HepG2 (cell line): ENCODE measurements around the gene CD80. TPM values are rescaled to one million over a fixed set of nuclear protein-coding genes. Genes with fewer than 3 reads are reported as not detected.

Experiments
- ATAC-seq: fragments of 200-7000 bp; cut with Tn5 transposase; 3 replicates; pipeline ENCODE4 v1.9.1; 2020; ENCODE audit warnings: mild to moderate bottlenecking, moderate library complexity
- BruUV-seq: library from RNA; stranded (reverse); fragments of 400-500 nt; replicated peaks from 2 replicates; lab custom pipeline; 2021; lab: Mats Ljungman, UMichigan
- CTCF ChIA-PET: fragments of 300-600 bp; formaldehyde crosslinking; extraction: SDS; loops from one replicate; lab custom pipeline; 2021; ENCODE audit warnings: low total read pairs, inconsistent platforms, low intra/inter-chr PET ratio; lab: Yijun Ruan, JAX
- POLR2A ChIA-PET: fragments of 350-600 bp; sonication (Branson Sonifier 250); formaldehyde crosslinking; loops from one replicate; lab custom pipeline; 2020; ENCODE audit warnings: antibody characterized with exemption, inconsistent platforms; lab: Yijun Ruan, JAX
- DNase-seq: peaks from one replicate; pipeline ENCODE4 v3.0.0-alpha.2; 2015; ENCODE audit warnings: low spot score
- FAIRE-seq: peaks from 3 replicates; lab custom pipeline; 2011; peaks lifted over from hg19 to GRCh38; lab: Jason Lieb, UNC
- H2AFZ ChIP-seq: one replicate; pipeline ENCODE4 v1.6.1; 2011; ENCODE audit warnings: low read length, inconsistent platforms
- H3K27ac ChIP-seq: fragments of 300-600 bp; 3 replicates; pipeline ENCODE4 v1.8.0; 2011; ENCODE audit warnings: mixed run types, mild to moderate bottlenecking, mixed read lengths, low read length, inconsistent platforms; ENCODE audit not compliant: insufficient read depth; ENCODE audit errors: extremely low read length
- H3K27me3 ChIP-seq, 2 experiments: fragments of 200-600 bp in 1 of 2; 2 replicates in 1 of 2; 3 replicates in 1 of 2; pipeline versions ENCODE4 v1.6.0 to v1.8.0; 2011; ENCODE audit warnings: low read length in 2 of 2, mild to moderate bottlenecking in 2 of 2, moderate library complexity in 2 of 2, inconsistent platforms in 1 of 2; ENCODE audit not compliant: insufficient read depth in 2 of 2, control insufficient read depth in 1 of 2
- H3K36me3 ChIP-seq, 2 experiments: fragments of 200-600 bp in 1 of 2; replicated peaks in 1 of 2; 2 replicates in 1 of 2; 3 replicates in 1 of 2; pipeline versions ENCODE4 v1.5.1 to v1.8.0; 2011; ENCODE audit warnings: low read length in 2 of 2, inconsistent platforms in 1 of 2; ENCODE audit not compliant: insufficient read depth in 2 of 2, control insufficient read depth in 1 of 2
- H3K4me1 ChIP-seq: 2 replicates; pipeline ENCODE4 v1.5.1; 2012; ENCODE audit warnings: low read length, inconsistent platforms; ENCODE audit not compliant: insufficient read depth
- H3K4me2 ChIP-seq: 2 replicates; pipeline ENCODE4 v1.6.0; 2011; ENCODE audit warnings: low read depth, low read length, inconsistent platforms
- H3K4me3 ChIP-seq, 3 experiments: fragments of 200-600 bp in 1 of 3; sonication (generic), shearing (Covaris generic) in 1 of 3; replicated peaks in 1 of 3; 2 replicates each; pipeline ENCODE4 v1.5.1; 2011 to 2016; ENCODE audit warnings: low read length in 3 of 3, inconsistent platforms in 2 of 3, low read depth in 2 of 3, mild to moderate bottlenecking in 2 of 3, control low read depth in 1 of 3, mixed read lengths in 1 of 3; ENCODE audit not compliant: insufficient read depth in 1 of 3
- H3K79me2 ChIP-seq: one replicate; pipeline ENCODE4 v1.6.1; 2011; ENCODE audit warnings: low read length, inconsistent platforms; ENCODE audit not compliant: insufficient read depth
- H3K9ac ChIP-seq: 2 replicates; pipeline ENCODE4 v1.6.0; 2011; ENCODE audit warnings: mild to moderate bottlenecking, low read depth, low read length, inconsistent platforms; ENCODE audit not compliant: insufficient read depth
- H3K9me3 ChIP-seq: 2 replicates; pipeline ENCODE4 v1.5.1; 2012; ENCODE audit warnings: mild to moderate bottlenecking, low read length
- H4K20me1 ChIP-seq: 2 replicates; pipeline ENCODE4 v1.6.0; 2011; ENCODE audit warnings: inconsistent platforms, mild to moderate bottlenecking, low read length, moderate library complexity; ENCODE audit not compliant: insufficient read depth
- CAMTA2 ChIP-seq: sonication (generic); formaldehyde crosslinking; IDR thresholded peaks from 2 replicates; pipeline ENCODE4 v1.4.0; 2020; ENCODE audit warnings: mild to moderate bottlenecking, missing genetic modification reagents, borderline replicate concordance
- ELF3 ChIP-seq: IDR thresholded peaks from 2 replicates; pipeline ENCODE4 v1.6.1; 2016; ENCODE audit warnings: missing genetic modification reagents, missing compliant biosample characterization
- GATA4 ChIP-seq: sonication (generic); IDR thresholded peaks from 2 replicates; pipeline ENCODE4 v1.6.1; 2016; ENCODE audit warnings: antibody characterized with exemption, low read depth, borderline replicate concordance
- HNF4A ChIP-seq: sonication (generic); formaldehyde crosslinking; IDR thresholded peaks from 2 replicates; pipeline ENCODE4 v1.4.0; 2020; ENCODE audit warnings: missing genetic modification reagents
- HNRNPLL ChIP-seq: fragments of 200-400 bp; formaldehyde crosslinking; IDR thresholded peaks from 2 replicates; pipeline ENCODE4 v1.6.1; 2017; ENCODE audit warnings: mild to moderate bottlenecking, low read depth, low read length; ENCODE audit not compliant: poor library complexity, severe bottlenecking
- POLR2G ChIP-seq: fragments of 200-400 bp; formaldehyde crosslinking; IDR thresholded peaks from 2 replicates; pipeline ENCODE4 v1.6.1; 2018; ENCODE audit warnings: mild to moderate bottlenecking, low read depth, low read length, moderate library complexity
- PTBP1 ChIP-seq: fragments of 200-400 bp; formaldehyde crosslinking; IDR thresholded peaks from 2 replicates; pipeline ENCODE4 v1.6.1; 2018; ENCODE audit warnings: low read length, low read depth; ENCODE audit not compliant: poor library complexity, severe bottlenecking
- RBM39 ChIP-seq: fragments of 200-400 bp; formaldehyde crosslinking; IDR thresholded peaks from one replicate; pipeline ENCODE4 v1.6.1; 2018; ENCODE audit warnings: antibody characterized with exemption, mild to moderate bottlenecking, low read depth, low read length; ENCODE audit not compliant: poor library complexity, severe bottlenecking
- SNAI1 ChIP-seq: sonication (generic); formaldehyde crosslinking; IDR thresholded peaks from 2 replicates; pipeline ENCODE4 v1.5.0; 2020; ENCODE audit warnings: mild to moderate bottlenecking, missing genetic modification reagents, borderline replicate concordance
- TFAP4 ChIP-seq: sonication (generic); IDR thresholded peaks from 2 replicates; pipeline ENCODE4 v1.6.1; 2016; ENCODE audit warnings: low read depth, borderline replicate concordance
- TRAFD1 ChIP-seq: sonication (generic); formaldehyde crosslinking; IDR thresholded peaks from 2 replicates; pipeline ENCODE4 v1.5.1; 2020; ENCODE audit warnings: missing genetic modification reagents, mild to moderate bottlenecking, borderline replicate concordance
- ZFAT ChIP-seq: sonication (generic); formaldehyde crosslinking; conservative IDR thresholded peaks from 2 replicates; pipeline ENCODE4 v1.8.1; 2023; ENCODE audit warnings: missing genetic modification reagents, inconsistent platforms
- ZFP91 ChIP-seq: sonication (generic); formaldehyde crosslinking; IDR thresholded peaks from 2 replicates; pipeline ENCODE4 v1.9.0; 2022; ENCODE audit warnings: missing genetic modification reagents, mild to moderate bottlenecking, borderline replicate concordance
- ZNF331 ChIP-seq: sonication (generic); formaldehyde crosslinking; IDR thresholded peaks from 2 replicates; pipeline ENCODE4 v1.4.0; 2020; ENCODE audit warnings: missing genetic modification reagents
- WGBS: methylation state at CpG from one replicate; pipeline ENCODE4 v1.1.6; 2017; ENCODE audit warnings: low lambda C conversion rate; 5-methylcytosine and 5-hydroxymethylcytosine counted together
- in situ Hi-C: cut with HindIII; loops from 2 replicates; pipeline ENCODE4 v1.10.0; 2017; ENCODE audit warnings: low pct_unique_long_range_greater_than_20kb; ENCODE audit not compliant: extremely low pct_ligation_motif_present
- intact Hi-C: fragments of 100-400 bp; cut with micrococcal nuclease; formaldehyde crosslinking; loops from one replicate; pipeline ENCODE4 v1.10.0; 2022; ENCODE audit not compliant: unreplicated experiment
- polyA plus RNA-seq, 8 experiments: library from polyadenylated mRNA; depleted of rRNA in 3 of 8; stranded (reverse) in 7 of 8; unstranded in 1 of 8; fragments of >200 nt; fragmentation: Illumina TruSeq in 4 of 8; extraction: Trizol in 4 of 8; gene quantifications; 2 replicates each; pipeline versions ENCODE4 v1.2.1 to v1.2.3, GENCODE V29; 2011 to 2016; ENCODE audit warnings: low read depth in 4 of 8, missing spikeins in 1 of 8, mixed read lengths in 1 of 8; ENCODE audit not compliant: insufficient read depth in 1 of 8
- total RNA-seq, 5 experiments: library from RNA; depleted of rRNA; stranded (reverse); fragments of >200 nt; fragmentation: Illumina TruSeq; extraction: Trizol; gene quantifications; 2 replicates each; pipeline ENCODE4 v1.2.3, GENCODE V29; 2016; ENCODE audit warnings: low read depth in 1 of 5

Gene CD80
- total and polyA plus RNA-seq, 2 of the 13 experiments (the other 11 are each of a cell fraction or from before 2014, with no cell fraction given), result not detected

DNA sequence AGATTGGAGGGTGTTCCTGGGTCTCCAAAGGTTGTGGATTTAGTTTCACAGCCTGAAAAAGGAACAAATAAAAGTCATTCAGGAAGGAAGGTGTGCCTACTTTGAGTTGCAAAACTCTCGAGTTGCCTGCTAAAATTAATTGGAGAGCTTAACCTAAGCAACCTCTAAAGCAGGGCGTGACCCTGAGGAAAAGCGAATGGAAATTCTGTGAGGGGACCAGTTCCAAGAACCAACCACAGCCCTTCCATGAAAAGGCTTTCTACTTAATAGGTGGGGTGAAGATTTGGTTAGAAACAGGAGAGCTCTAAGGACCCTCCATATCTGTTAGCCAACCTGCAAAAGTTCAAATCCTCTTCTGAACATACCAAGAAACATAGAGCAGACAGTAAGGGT lies 1.5 kb downstream of the CD80 start:
- Histone ChIP-seq H3K4me2 (no peak overlapping the region), H2AFZ (no peak overlapping the region), H3K36me3 (no peaks in the 10 kb centered on the region), H3K9ac (no peak overlapping the region), H3K9me3 (no peaks in the 10 kb centered on the region), H3K79me2 (no peaks in the 10 kb centered on the region), H3K27me3 (peaks cover 0 to 12% of the 10 kb centered on the region in 2 experiments; a peak in 2 of 5 replicates), H4K20me1 (no peaks in the 10 kb centered on the region), H3K4me3 (no peak overlapping the region), H3K4me1 (no peaks in the 10 kb centered on the region), H3K27ac (no peak overlapping the region)
- FAIRE-seq, result no peak
- BruUV-seq, result no TSS peak
- no peak for DNase-seq
- in situ Hi-C loops (no loop called here), intact Hi-C loops (no loop called here)
- TF ChIP-seq ELF3 (CRISPR knock-in tag) (no peak), ZFP91 (no peak), ZNF331 (CRISPR knock-in tag) (no peak), GATA4 (no peak), SNAI1 (CRISPR knock-in tag) (no peak), TRAFD1 (CRISPR knock-in tag) (no peak), ZFAT (CRISPR knock-in tag) (no peak), CAMTA2 (CRISPR knock-in tag) (no peak), PTBP1 (no peak), TFAP4 (no peak), RBM39 (no peak), POLR2G (no peak), HNRNPLL (no peak), HNF4A (CRISPR knock-in tag) (no peak)
- WGBS, result 53% methylated on average over 3 of the region's 3 CpGs
- CTCF ChIA-PET, result no interaction called here
- POLR2A ChIA-PET, result no interaction called here
- ATAC-seq, result no peak
